Duodenal mucosa (tissue), 2 donors: ENCODE results near the gene SELENON.

Experiments
- H3K27ac ChIP-seq: one replicate; pipeline ENCODE4 v1.7.0; 2013; ENCODE audit warnings: low read depth, low read length
- H3K27me3 ChIP-seq, 2 donors: one replicate each; pipeline ENCODE4 v1.7.0; 2013; ENCODE audit warnings: low read length in 2 of 2, control low read depth in 1 of 2; ENCODE audit not compliant: insufficient read depth in 2 of 2, control insufficient read depth in 1 of 2
- H3K36me3 ChIP-seq, 2 donors: one replicate each; pipeline ENCODE4 v1.7.0; 2013; ENCODE audit warnings: low read length in 2 of 2, control low read depth in 1 of 2; ENCODE audit not compliant: insufficient read depth in 2 of 2, control insufficient read depth in 1 of 2
- H3K4me1 ChIP-seq, 2 donors: one replicate each; pipeline ENCODE4 v1.7.0; 2013; ENCODE audit warnings: low read length in 2 of 2, control low read depth in 1 of 2; ENCODE audit not compliant: insufficient read depth in 2 of 2, control insufficient read depth in 1 of 2
- H3K4me3 ChIP-seq, 2 donors: one replicate each; pipeline ENCODE4 v1.7.0; 2013; ENCODE audit warnings: low read length in 2 of 2, low read depth in 1 of 2
- H3K9ac ChIP-seq, 2 donors: one replicate each; pipeline ENCODE4 v1.7.0; 2013; ENCODE audit warnings: low read length in 2 of 2, low read depth in 1 of 2
- H3K9me3 ChIP-seq, 2 donors: one replicate each; pipeline ENCODE4 v1.7.0; 2013; ENCODE audit warnings: low read length in 2 of 2, control low read depth in 1 of 2; ENCODE audit not compliant: control insufficient read depth in 1 of 2

The SELENON gene

GRCh38 chr1:25864434-25864833 lies 64.4 kb downstream of the SELENON start:
- Histone ChIP-seq H3K4me1 (peaks cover 16 to 32% of the 10 kb centered on the region in 2 donors), H3K9ac (no peak overlapping the region), H3K4me3 (no peak overlapping the region), H3K9me3 (no peaks in the 10 kb centered on the region), H3K27me3 (no peaks in the 10 kb centered on the region), H3K27ac (no peak overlapping the region), H3K36me3 (peaks cover 6 to 20% of the 10 kb centered on the region in 2 donors)

DNA sequence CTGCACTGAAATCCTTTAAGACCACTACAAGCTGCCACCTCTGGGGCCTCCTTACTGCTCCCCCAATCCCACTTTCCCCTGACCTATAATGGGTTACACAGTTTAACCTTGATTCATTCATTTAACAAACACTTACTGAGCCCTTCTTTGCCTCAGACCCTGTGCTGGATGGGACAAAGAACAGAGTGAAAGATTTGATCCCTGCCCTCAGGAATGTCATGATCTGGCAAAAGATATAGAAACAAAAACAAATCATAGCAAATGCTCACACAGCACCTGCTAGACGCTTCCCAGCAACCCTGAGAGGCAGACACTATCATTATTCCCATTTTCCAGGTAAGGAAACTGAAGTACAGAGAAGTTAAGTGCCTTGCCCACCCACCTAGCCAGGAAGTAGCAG lies 66.3 kb downstream of the SELENON start:
- no peak overlapping the region for H3K4me3 ChIP-seq
- H3K9me3 ChIP-seq = no peaks in the 10 kb centered on the region
- H3K4me1 ChIP-seq = peaks cover 35 to 36% of the 10 kb centered on the region in 2 donors
- H3K27ac ChIP-seq = no peak overlapping the region
- H3K36me3 ChIP-seq = peaks cover 14 to 20% of the 10 kb centered on the region in 2 donors
- no peaks in the 10 kb centered on the region for H3K27me3 ChIP-seq
- no peak overlapping the region for H3K9ac ChIP-seq

DNA sequence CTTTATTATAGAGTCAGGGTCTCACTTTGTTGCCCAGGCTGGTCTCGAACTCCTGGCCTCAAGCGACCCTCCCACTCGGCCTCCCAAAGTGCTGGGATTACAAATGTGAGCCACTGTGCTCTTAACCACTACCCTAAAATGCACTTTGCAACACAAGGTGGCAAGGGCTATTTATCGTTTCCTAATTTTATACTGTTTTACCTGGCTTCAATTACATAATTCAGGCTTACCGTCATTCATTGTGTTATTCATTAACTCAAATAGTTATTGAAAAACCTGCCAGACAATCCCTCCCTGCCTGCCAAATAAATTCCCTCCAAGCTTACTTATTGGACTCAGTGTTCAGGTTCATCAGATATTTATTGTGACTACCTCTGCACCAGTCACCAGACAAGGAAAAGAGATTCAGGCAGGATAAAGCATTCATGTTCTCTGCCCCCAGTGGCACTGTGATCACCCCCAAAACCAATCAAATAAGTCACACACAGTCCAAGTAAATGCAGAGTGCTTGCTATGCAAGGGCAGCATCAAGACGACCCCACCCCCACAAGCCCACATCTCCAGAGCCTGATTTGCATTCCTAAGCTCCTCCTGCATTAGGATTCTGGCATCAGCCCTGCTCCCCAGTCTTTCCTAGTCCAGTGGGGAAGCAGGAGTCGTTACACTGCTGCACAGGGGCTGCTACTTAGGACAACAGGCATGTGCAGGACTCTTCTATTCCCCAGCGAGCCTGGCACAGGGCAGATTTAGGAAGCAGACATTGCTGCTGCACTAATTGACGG lies 67.4 kb downstream of the SELENON start:
- peaks cover 14 to 15% of the 10 kb centered on the region in 2 donors for H3K36me3 ChIP-seq
- H3K27me3 ChIP-seq = no peaks in the 10 kb centered on the region
- H3K27ac ChIP-seq = peak overlapping the region; percentile 60
- peaks cover 44 to 46% of the 10 kb centered on the region in 2 donors for H3K4me1 ChIP-seq
- no peaks in the 10 kb centered on the region for H3K9me3 ChIP-seq
- H3K4me3 ChIP-seq = peak overlapping the region; percentile 28 to 39
- H3K9ac ChIP-seq = peak overlapping the region; percentile 27 to 59
